H9 (cell line): ENCODE data around the gene PREX1. TPM values are rescaled to one million over a fixed set of nuclear protein-coding genes. Genes with fewer than 3 reads are reported as not detected.

Source experiments
- DNase-seq: peaks from one replicate; pipeline ENCODE4 v3.0.0-alpha.2; 2017
- H2AFZ ChIP-seq: one replicate; pipeline ENCODE4 v1.6.1; 2013; ENCODE audit warnings: mild to moderate bottlenecking, low read length, control low read depth, moderate library complexity
- H2AK5ac ChIP-seq: 2 replicates; pipeline ENCODE4 v1.6.1; 2013; ENCODE audit warnings: low read length, control low read depth, mixed read lengths; ENCODE audit not compliant: insufficient read length
- H2BK120ac ChIP-seq: one replicate; pipeline ENCODE4 v1.6.1; 2013; ENCODE audit warnings: low read depth, mild to moderate bottlenecking, low read length, control low read depth, inconsistent platforms; ENCODE audit not compliant: poor library complexity, severe bottlenecking
- H2BK12ac ChIP-seq: 2 replicates; pipeline ENCODE4 v1.6.1; 2013; ENCODE audit warnings: low read length, control low read depth, mixed read lengths, low read depth; ENCODE audit not compliant: insufficient read length
- H2BK15ac ChIP-seq: 2 replicates; pipeline ENCODE4 v1.6.1; 2013; ENCODE audit warnings: low read depth, low read length, control low read depth
- H2BK20ac ChIP-seq: one replicate; pipeline ENCODE4 v1.6.1; 2013; ENCODE audit warnings: low read depth, mild to moderate bottlenecking, low read length, control low read depth, inconsistent platforms; ENCODE audit not compliant: poor library complexity, severe bottlenecking
- H2BK5ac ChIP-seq: 2 replicates; pipeline ENCODE4 v1.6.1; 2013; ENCODE audit warnings: low read length, control low read depth, mixed read lengths; ENCODE audit not compliant: insufficient read length
- H3K14ac ChIP-seq: 2 replicates; pipeline ENCODE4 v1.6.1; 2013; ENCODE audit warnings: low read length, control low read depth; ENCODE audit not compliant: insufficient read depth
- H3K18ac ChIP-seq: 2 replicates; pipeline ENCODE4 v1.6.1; 2013; ENCODE audit warnings: low read depth, mild to moderate bottlenecking, mixed read lengths, low read length, control low read depth; ENCODE audit not compliant: insufficient read length
- H3K23ac ChIP-seq: 2 replicates; pipeline ENCODE4 v1.6.1; 2013; ENCODE audit warnings: low read length, control low read depth, mixed read lengths, low read depth; ENCODE audit not compliant: insufficient read length
- H3K23me2 ChIP-seq: 2 replicates; pipeline ENCODE4 v1.6.1; 2013; ENCODE audit warnings: low read depth, mild to moderate bottlenecking, mixed read lengths, low read length, control low read depth; ENCODE audit not compliant: insufficient read length, poor library complexity, severe bottlenecking
- H3K27ac ChIP-seq: 2 replicates; pipeline ENCODE4 v1.5.1; 2013; ENCODE audit warnings: low read length, control low read depth, mixed read lengths, low read depth; ENCODE audit not compliant: insufficient read length
- H3K27me3 ChIP-seq: 2 replicates; pipeline ENCODE4 v1.6.1; 2013; ENCODE audit warnings: low read length, control low read depth, inconsistent platforms; ENCODE audit not compliant: insufficient read depth
- H3K4ac ChIP-seq: 2 replicates; pipeline ENCODE4 v1.6.1; 2013; ENCODE audit warnings: low read depth, mild to moderate bottlenecking, control low read depth, inconsistent platforms, low read length, moderate library complexity
- H3K4me1 ChIP-seq: 2 replicates; pipeline ENCODE4 v1.6.1; 2013; ENCODE audit warnings: low read length, control low read depth, inconsistent platforms; ENCODE audit not compliant: insufficient read depth
- H3K4me2 ChIP-seq: 2 replicates; pipeline ENCODE4 v1.6.1; 2013; ENCODE audit warnings: low read length, control low read depth, mixed read lengths; ENCODE audit not compliant: insufficient read length, insufficient read depth
- H3K56ac ChIP-seq: 2 replicates; pipeline ENCODE4 v1.6.1; 2013; ENCODE audit warnings: low read depth, mild to moderate bottlenecking, mixed read lengths, low read length, control low read depth; ENCODE audit not compliant: insufficient read length
- H3K79me1 ChIP-seq: 2 replicates; pipeline ENCODE4 v1.6.1; 2013; ENCODE audit warnings: low read depth, mild to moderate bottlenecking, moderate library complexity, low read length, control low read depth, inconsistent platforms; ENCODE audit not compliant: insufficient read depth, poor library complexity, severe bottlenecking
- H3K79me2 ChIP-seq: 2 replicates; pipeline ENCODE4 v1.6.1; 2013; ENCODE audit warnings: low read length, control low read depth, inconsistent platforms; ENCODE audit not compliant: insufficient read depth
- H3K9ac ChIP-seq: 2 replicates; pipeline ENCODE4 v1.6.1; 2013; ENCODE audit warnings: low read length, control low read depth, mixed read lengths; ENCODE audit not compliant: insufficient read length; ENCODE audit errors: extremely low read depth
- H3K9me3 ChIP-seq: one replicate; pipeline ENCODE4 v1.6.1; 2013; ENCODE audit warnings: low read depth, low read length, inconsistent platforms; ENCODE audit not compliant: control insufficient read depth
- H3T11ph ChIP-seq: one replicate; pipeline ENCODE4 v1.6.1; 2013; ENCODE audit warnings: mild to moderate bottlenecking, low read length, control low read depth, inconsistent platforms
- H4K20me1 ChIP-seq: one replicate; pipeline ENCODE4 v1.6.1; 2013; ENCODE audit not compliant: control insufficient read depth, insufficient read length, insufficient read depth
- H4K5ac ChIP-seq: 2 replicates; pipeline ENCODE4 v1.6.1; 2013; ENCODE audit warnings: low read depth, mild to moderate bottlenecking, mixed read lengths, low read length, control low read depth; ENCODE audit not compliant: insufficient read length
- H4K8ac ChIP-seq: replicated peaks from 2 replicates; pipeline ENCODE4 v1.6.1; 2013; ENCODE audit warnings: low read length, control low read depth, mixed read lengths, low read depth; ENCODE audit not compliant: insufficient read length
- H4K91ac ChIP-seq: 2 replicates; pipeline ENCODE4 v1.6.1; 2013; ENCODE audit warnings: low read depth, mild to moderate bottlenecking, moderate library complexity, mixed read lengths, low read length, control low read depth; ENCODE audit not compliant: insufficient read length
- H3K27ac Mint-ChIP-seq, 3 experiments: 2 replicates in 2 of 3; 3 replicates in 1 of 3; pipeline ENCODE4 v1.8.0; 2020 to 2021; ENCODE audit warnings: mixed read lengths in 3 of 3, mild to moderate bottlenecking in 1 of 3, moderate library complexity in 1 of 3
- H3K27me3 Mint-ChIP-seq: 2 replicates; pipeline ENCODE4 v1.8.0; 2021; ENCODE audit warnings: low read depth, mild to moderate bottlenecking, moderate library complexity, mixed read lengths
- H3K36me3 Mint-ChIP-seq, 3 experiments: 2 replicates in 2 of 3; 3 replicates in 1 of 3; pipeline ENCODE4 v1.8.0; 2020 to 2021; ENCODE audit warnings: low read depth in 3 of 3, mixed read lengths in 3 of 3; ENCODE audit not compliant: insufficient read depth in 1 of 3
- H3K4me1 Mint-ChIP-seq, 2 experiments: 2 replicates each; pipeline ENCODE4 v1.8.0; 2020; ENCODE audit warnings: mixed read lengths in 2 of 2
- H3K4me3 Mint-ChIP-seq, 2 experiments: 2 replicates in 1 of 2; 3 replicates in 1 of 2; pipeline ENCODE4 v1.8.0; 2020 to 2021; ENCODE audit warnings: mild to moderate bottlenecking in 2 of 2, mixed read lengths in 2 of 2, moderate library complexity in 1 of 2
- H3K9me3 Mint-ChIP-seq, 2 experiments: 2 replicates in 1 of 2; 3 replicates in 1 of 2; pipeline ENCODE4 v1.8.0; 2020; ENCODE audit warnings: mild to moderate bottlenecking in 2 of 2, mixed read lengths in 2 of 2, moderate library complexity in 1 of 2
- WGBS: extraction: QIAGEN DNeasy Blood & Tissue Kit; methylation state at CpG from one replicate; pipeline ENCODE4 v1.1.7; 2013; ENCODE audit warnings: missing lambda C conversion rate, low lambda C conversion rate, mixed read lengths; ENCODE audit not compliant: insufficient read length; ENCODE audit errors: extremely low coverage; 5-methylcytosine and 5-hydroxymethylcytosine counted together
- total RNA-seq: library from RNA; stranded (reverse); gene quantifications from 2 replicates; pipeline ENCODE4 v1.2.1, GENCODE V29; 2021
- TF ChIP-seq, protein P1 (sequence below): fragments of 200-600 bp; sonication (generic); conservative IDR thresholded peaks from 3 replicates; pipeline ENCODE4 v1.8.0; 2021; ENCODE audit warnings: antibody characterized with exemption, mild to moderate bottlenecking

The PREX1 gene
- total RNA-seq, 1 experiment from 2014 or later, result 6.6 TPM

DNA sequence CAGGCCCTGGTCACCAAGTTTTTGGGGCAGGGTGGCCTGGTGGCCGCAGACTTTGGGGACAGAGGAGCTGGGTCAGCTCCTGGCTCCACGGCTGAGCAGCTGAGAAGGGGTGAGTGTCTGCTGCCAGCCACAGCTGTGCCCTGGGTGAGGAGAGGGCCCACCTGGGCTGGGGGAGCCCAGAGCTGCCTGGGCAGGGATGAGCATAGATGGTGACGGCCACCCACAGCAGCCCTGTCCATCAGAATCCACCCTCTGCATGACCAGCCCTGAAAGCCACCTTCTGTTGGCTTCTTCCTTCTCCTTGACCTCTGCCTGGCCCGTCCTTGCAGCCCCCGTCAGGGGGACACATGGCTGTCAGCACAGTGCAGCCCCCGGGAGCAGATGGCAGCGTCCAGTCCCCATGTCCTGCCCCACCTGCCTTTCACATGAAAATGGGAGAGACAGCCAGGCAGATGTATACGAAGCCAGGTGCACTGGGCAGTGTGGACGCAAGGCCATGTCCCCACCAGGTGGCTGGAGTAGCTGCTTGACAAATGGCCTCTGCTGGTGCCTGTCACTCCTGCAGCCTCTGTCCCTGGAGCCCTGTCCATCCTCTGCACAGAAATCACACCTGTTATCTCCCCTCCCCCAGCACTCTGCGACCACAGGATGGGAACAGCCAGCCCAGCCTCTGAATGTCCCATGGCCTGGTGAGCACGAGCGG is 220.8 kb downstream of the PREX1 start:
- H3T11ph ChIP-seq, result no peak overlapping the region
- no peak overlapping the region for H2BK15ac ChIP-seq
- H3K4me1 ChIP-seq, result no peaks in the 10 kb centered on the region; the same call in 1 of the 2 replicates
- Mint-ChIP-seq H3K4me3 (no peak overlapping the region), H3K36me3 (no peaks in the 10 kb centered on the region; a peak in 1 of 7 replicates), H3K4me1 (peaks cover 28 to 39% of the 10 kb centered on the region in 2 experiments), H3K27me3 (no peaks in the 10 kb centered on the region), H3K27ac (peak overlapping the region in 1 of 3 experiments; percentile 63; a peak in 1 of 7 replicates), H3K9me3 (no peaks in the 10 kb centered on the region; a peak in 1 of 5 replicates)
- no peak overlapping the region for H3K27ac ChIP-seq
- H3K9me3 ChIP-seq, result no peaks in the 10 kb centered on the region
- no peak overlapping the region for H4K5ac ChIP-seq
- no peaks in the 10 kb centered on the region for H4K20me1 ChIP-seq
- H3K23me2 ChIP-seq, result no peaks in the 10 kb centered on the region
- no peak overlapping the region for H2AFZ ChIP-seq
- no peak overlapping the region for H4K91ac ChIP-seq
- H2BK5ac ChIP-seq, result no peak overlapping the region
- no peak for DNase-seq
- WGBS, result no CpG with 5 or more reads among the region's 12 CpGs
- TF ChIP-seq, protein P1, sequence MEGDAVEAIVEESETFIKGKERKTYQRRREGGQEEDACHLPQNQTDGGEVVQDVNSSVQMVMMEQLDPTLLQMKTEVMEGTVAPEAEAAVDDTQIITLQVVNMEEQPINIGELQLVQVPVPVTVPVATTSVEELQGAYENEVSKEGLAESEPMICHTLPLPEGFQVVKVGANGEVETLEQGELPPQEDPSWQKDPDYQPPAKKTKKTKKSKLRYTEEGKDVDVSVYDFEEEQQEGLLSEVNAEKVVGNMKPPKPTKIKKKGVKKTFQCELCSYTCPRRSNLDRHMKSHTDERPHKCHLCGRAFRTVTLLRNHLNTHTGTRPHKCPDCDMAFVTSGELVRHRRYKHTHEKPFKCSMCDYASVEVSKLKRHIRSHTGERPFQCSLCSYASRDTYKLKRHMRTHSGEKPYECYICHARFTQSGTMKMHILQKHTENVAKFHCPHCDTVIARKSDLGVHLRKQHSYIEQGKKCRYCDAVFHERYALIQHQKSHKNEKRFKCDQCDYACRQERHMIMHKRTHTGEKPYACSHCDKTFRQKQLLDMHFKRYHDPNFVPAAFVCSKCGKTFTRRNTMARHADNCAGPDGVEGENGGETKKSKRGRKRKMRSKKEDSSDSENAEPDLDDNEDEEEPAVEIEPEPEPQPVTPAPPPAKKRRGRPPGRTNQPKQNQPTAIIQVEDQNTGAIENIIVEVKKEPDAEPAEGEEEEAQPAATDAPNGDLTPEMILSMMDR, result no peak
- no peaks in the 10 kb centered on the region for H3K79me2 ChIP-seq
- H3K56ac ChIP-seq, result no peak overlapping the region
- no peak overlapping the region for H3K9ac ChIP-seq
- H3K14ac ChIP-seq, result no peak overlapping the region; the same call in 1 of the 2 replicates
- H2AK5ac ChIP-seq, result no peak overlapping the region
- no peak overlapping the region for H4K8ac ChIP-seq
- no peaks in the 10 kb centered on the region for H3K27me3 ChIP-seq
- H3K4ac ChIP-seq, result no peak overlapping the region
- no peak overlapping the region for H3K18ac ChIP-seq
- H3K23ac ChIP-seq, result no peak overlapping the region
- H2BK120ac ChIP-seq, result no peak overlapping the region
- H3K79me1 ChIP-seq, result no peaks in the 10 kb centered on the region
- H2BK12ac ChIP-seq, result no peak overlapping the region
- no peak overlapping the region for H3K4me2 ChIP-seq
- H2BK20ac ChIP-seq, result no peak overlapping the region
